A549 (cell line): Measurements from ENCODE around the gene SHC1.

Experiments used
- BHLHE40 ChIP-seq: IDR thresholded peaks from 2 replicates; pipeline ENCODE4 v1.6.1; 2012; ENCODE audit warnings: low read depth, low read length, inconsistent platforms
- CHD2 ChIP-seq: fragments of 150-350 bp; IDR thresholded peaks from 2 replicates; pipeline ENCODE4 v1.6.1; 2014; ENCODE audit warnings: low read length; ENCODE audit not compliant: partially characterized antibody
- CTCF ChIP-seq: fragments of >200 bp; sonication (Bioruptor Twin); formaldehyde crosslinking; IDR thresholded peaks from 3 replicates; pipeline ENCODE4 v1.5.1; 2016
- ELK1 ChIP-seq: fragments of 150-350 bp; IDR thresholded peaks from 2 replicates; pipeline ENCODE4 v1.6.1; 2014; ENCODE audit warnings: low read depth, mild to moderate bottlenecking, low read length
- EP300 ChIP-seq, 2 experiments: fragments of >200 bp; sonication (Bioruptor Twin); formaldehyde crosslinking; IDR thresholded peaks; 2 replicates in 1 of 2; 3 replicates in 1 of 2; pipeline ENCODE4 v1.6.1; 2016 to 2017
- ESRRA ChIP-seq: fragments of 150-350 bp; IDR thresholded peaks from 2 replicates; pipeline ENCODE4 v1.6.1; 2014; ENCODE audit warnings: mild to moderate bottlenecking, low read length, borderline replicate concordance
- HES2 ChIP-seq: fragments of >200 bp; sonication (Bioruptor Twin); formaldehyde crosslinking; IDR thresholded peaks from 2 replicates; pipeline ENCODE4 v1.6.1; 2016
- JUNB ChIP-seq: fragments of >200 bp; sonication (Bioruptor Twin); formaldehyde crosslinking; IDR thresholded peaks from 2 replicates; pipeline ENCODE4 v1.6.1; 2016
- MAFK ChIP-seq: fragments of 450-650 bp; IDR thresholded peaks from 2 replicates; pipeline ENCODE4 v1.6.1; 2014; ENCODE audit not compliant: partially characterized antibody
- MAX ChIP-seq: IDR thresholded peaks from 2 replicates; pipeline ENCODE4 v1.6.1; 2012
- NR3C1 ChIP-seq: fragments of >200 bp; sonication (Bioruptor Twin); formaldehyde crosslinking; IDR thresholded peaks from 3 replicates; pipeline ENCODE4 v1.6.1; 2017
- POLR2A ChIP-seq: IDR thresholded peaks from 2 replicates; pipeline ENCODE4 v1.6.1; 2012; ENCODE audit warnings: mild to moderate bottlenecking, low read length
- POLR2AphosphoS2 ChIP-seq: conservative IDR thresholded peaks from 2 replicates; pipeline ENCODE4 v1.6.1; 2012; ENCODE audit warnings: low read length, improper control_type of control experiment, inconsistent platforms
- REST ChIP-seq: fragments of 200-600 bp; sonication (generic); IDR thresholded peaks from 2 replicates; pipeline ENCODE4 v1.6.1; 2016; ENCODE audit warnings: antibody characterized with exemption, mild to moderate bottlenecking, moderate library complexity

- TF ChIP-seq CTCF (no peak), POLR2A (no peak), REST (no peak), NR3C1 (no peak), EP300 (IDR thresholded peaks at IDR 0.05) (no peak), BHLHE40 (no peak), JUNB (no peak), MAX (no peak), CHD2 (no peak), ELK1 (no peak), MAFK (no peak), HES2 (no peak), ESRRA (no peak), POLR2AphosphoS2 (no peak)
Measured at GRCh38 chr1:154968731-154969130, 1.8 kb downstream of the SHC1 start.
